ENCODE measurements around the gene UBE2D2. TPM values are rescaled to one million over a fixed set of nuclear protein-coding genes. Genes with fewer than 3 reads are reported as not detected.

UBE2D2 gene
- total and polyA plus RNA-seq, 10 of the 15 experiments (the other 5 are each of a cell fraction or from before 2014, with no cell fraction given) = 58.6 to 245 (median 128) TPM

DNA sequence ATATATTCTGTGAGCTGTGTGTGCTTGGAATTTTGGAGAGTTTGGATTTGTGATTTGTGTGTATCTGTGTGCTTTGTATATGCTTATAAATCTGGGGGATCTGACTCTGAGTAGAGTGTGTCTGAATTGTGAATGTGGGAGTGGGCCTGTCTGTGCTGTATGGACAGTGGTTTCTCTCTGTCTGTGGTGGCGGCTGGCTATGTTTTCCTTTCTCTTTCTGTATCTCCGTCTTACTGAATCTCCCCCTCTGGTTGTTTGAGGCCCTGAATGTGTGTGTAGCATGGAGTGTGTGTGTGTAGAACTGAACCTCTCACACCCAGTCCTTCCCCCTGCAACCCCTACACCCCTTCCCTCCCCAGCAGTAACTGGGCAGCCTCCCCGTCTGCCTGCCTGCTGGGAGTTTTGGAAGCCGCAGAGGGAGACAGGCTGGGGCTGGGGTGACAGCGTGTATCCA is 91.7 kb downstream of the UBE2D2 start (continued):
- TF ChIP-seq ATF7 (IDR thresholded peaks at IDR 0.05; ENCODE audit: low read depth) (peak; percentile 6; the same call in 1 of the 2 replicates), CREB1 (IDR thresholded peaks at IDR 0.05; ENCODE audit: low read depth) (no peak), CREM (IDR thresholded peaks at IDR 0.05; ENCODE audit: low read depth) (0 out of 2 replicates have a peak, but pooled peaks have one; percentile 6), NRF1 (conservative IDR thresholded peaks at IDR 0.05; ENCODE audit: low read depth, low read length) (no peak), EED (IDR thresholded peaks at IDR 0.05; ENCODE audit: low read depth) (no peak), SUZ12 (IDR thresholded peaks at IDR 0.05; ENCODE audit: unreplicated experiment) (no peak), SMC3 (IDR thresholded peaks at IDR 0.05; ENCODE audit: borderline replicate concordance, low read length) (no peak), RB1 (IDR thresholded peaks at IDR 0.05; ENCODE audit: borderline replicate concordance) (no peak), ZNF217 (IDR thresholded peaks at IDR 0.05) (no peak)

DNA sequence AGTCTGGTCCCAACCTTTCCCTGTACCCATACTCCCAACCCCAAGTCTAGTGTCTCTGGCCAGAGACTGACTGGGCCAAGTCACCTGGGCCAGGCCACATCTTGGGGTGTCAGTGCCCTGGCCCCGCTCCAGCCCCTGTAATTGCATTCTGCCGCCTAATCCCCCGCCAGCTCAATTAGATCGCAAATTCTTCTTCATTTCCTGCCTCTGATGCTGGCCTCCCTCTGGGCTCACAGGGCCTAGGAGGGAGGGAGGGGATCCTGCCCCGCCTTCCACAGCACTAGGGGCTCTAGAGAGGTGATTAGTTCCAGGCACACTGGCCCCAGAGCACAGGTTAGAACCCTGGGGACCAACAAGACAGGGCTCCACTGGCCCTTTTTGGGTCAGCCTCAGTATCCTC is 92.5 kb downstream of the UBE2D2 start:
- H3K9me3 ChIP-seq (replicated peaks; ENCODE audit: control insufficient read depth, insufficient read depth, low read length) = no peaks in the 10 kb centered on the region
- H3K4me3 ChIP-seq = peak overlapping the region; percentile 66
- SMC1A ChIA-PET (ENCODE audit: uncharacterized antibody, unreplicated experiment) = interaction anchor here (0.8 to 9.6 kb wide), 5 partner anchors 12 to 100 kb away, joined by 3 to 175 read pairs (median 3); no protein-coding TSS in a partner anchor
- H3K36me3 ChIP-seq (ENCODE audit: control insufficient read depth in 2 of 2, insufficient read depth in 2 of 2, low read length in 1 of 2) = no peaks in the 10 kb centered on the region; a peak in 2 of 4 replicates
- H3K4me2 ChIP-seq (ENCODE audit: control insufficient read depth, insufficient read depth) = peak overlapping the region; percentile 98
- RAD21 ChIA-PET (ENCODE audit: unreplicated experiment) = interaction anchor here (1.0 to 10.9 kb wide), 6 partner anchors 14 to 122 kb away, joined by 3 to 265 read pairs (median 23); no protein-coding TSS in a partner anchor
- FAIRE-seq = no peak
- intact Hi-C loops (cut with micrococcal nuclease; ENCODE audit: unreplicated experiment) = loop anchor here (5.0 kb wide), 2 partner anchors 39 to 94 kb away; no protein-coding TSS in a partner anchor
- no peaks in the 10 kb centered on the region for H3K27me3 ChIP-seq (replicated peaks in 1 of 2; ENCODE audit: control insufficient read depth in 2 of 2, insufficient read depth in 2 of 2, low read length in 1 of 2)
- ATAC-seq = peak; percentile 7
- in situ Hi-C loops (cut with MboI) = no loop called here
- peak overlapping the region; percentile 72 for H3K9ac ChIP-seq (ENCODE audit: control insufficient read depth, insufficient read depth, low read length)
- H3K4me1 ChIP-seq (ENCODE audit: control insufficient read depth, insufficient read depth, low read length) = peaks cover 67% of the 10 kb centered on the region
- 0 out of 2 replicates have a peak, but pooled peaks cover 4% of the 10 kb centered on the region for H4K20me1 ChIP-seq (ENCODE audit: control insufficient read depth, insufficient read depth)
- TF ChIP-seq MEF2B (IDR thresholded peaks at IDR 0.05; ENCODE audit: partially characterized antibody, poor library complexity, severe bottlenecking) = peak; percentile 5
- TF ChIP-seq, protein P1, sequence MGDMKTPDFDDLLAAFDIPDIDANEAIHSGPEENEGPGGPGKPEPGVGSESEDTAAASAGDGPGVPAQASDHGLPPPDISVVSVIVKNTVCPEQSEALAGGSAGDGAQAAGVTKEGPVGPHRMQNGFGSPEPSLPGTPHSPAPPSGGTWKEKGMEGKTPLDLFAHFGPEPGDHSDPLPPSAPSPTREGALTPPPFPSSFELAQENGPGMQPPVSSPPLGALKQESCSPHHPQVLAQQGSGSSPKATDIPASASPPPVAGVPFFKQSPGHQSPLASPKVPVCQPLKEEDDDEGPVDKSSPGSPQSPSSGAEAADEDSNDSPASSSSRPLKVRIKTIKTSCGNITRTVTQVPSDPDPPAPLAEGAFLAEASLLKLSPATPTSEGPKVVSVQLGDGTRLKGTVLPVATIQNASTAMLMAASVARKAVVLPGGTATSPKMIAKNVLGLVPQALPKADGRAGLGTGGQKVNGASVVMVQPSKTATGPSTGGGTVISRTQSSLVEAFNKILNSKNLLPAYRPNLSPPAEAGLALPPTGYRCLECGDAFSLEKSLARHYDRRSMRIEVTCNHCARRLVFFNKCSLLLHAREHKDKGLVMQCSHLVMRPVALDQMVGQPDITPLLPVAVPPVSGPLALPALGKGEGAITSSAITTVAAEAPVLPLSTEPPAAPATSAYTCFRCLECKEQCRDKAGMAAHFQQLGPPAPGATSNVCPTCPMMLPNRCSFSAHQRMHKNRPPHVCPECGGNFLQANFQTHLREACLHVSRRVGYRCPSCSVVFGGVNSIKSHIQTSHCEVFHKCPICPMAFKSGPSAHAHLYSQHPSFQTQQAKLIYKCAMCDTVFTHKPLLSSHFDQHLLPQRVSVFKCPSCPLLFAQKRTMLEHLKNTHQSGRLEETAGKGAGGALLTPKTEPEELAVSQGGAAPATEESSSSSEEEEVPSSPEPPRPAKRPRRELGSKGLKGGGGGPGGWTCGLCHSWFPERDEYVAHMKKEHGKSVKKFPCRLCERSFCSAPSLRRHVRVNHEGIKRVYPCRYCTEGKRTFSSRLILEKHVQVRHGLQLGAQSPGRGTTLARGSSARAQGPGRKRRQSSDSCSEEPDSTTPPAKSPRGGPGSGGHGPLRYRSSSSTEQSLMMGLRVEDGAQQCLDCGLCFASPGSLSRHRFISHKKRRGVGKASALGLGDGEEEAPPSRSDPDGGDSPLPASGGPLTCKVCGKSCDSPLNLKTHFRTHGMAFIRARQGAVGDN (IDR thresholded peaks at IDR 0.05) = no peak
- peaks cover 95% of the 10 kb centered on the region for H3K79me2 ChIP-seq (ENCODE audit: control insufficient read depth, insufficient read depth, low read length)
- DNase-seq (ENCODE audit: low read depth, low spot score) = no peak
- POLR2A ChIA-PET = interaction anchor here (0.5 to 6.8 kb wide), 11 partner anchors 6 to 125 kb away, joined by 3 to 127 read pairs (median 8); no protein-coding TSS in a partner anchor
- 23% methylated on average over 5 of the region's 5 CpGs for WGBS (ENCODE audit: insufficient coverage, insufficient replicate concordance, low lambda C conversion rate, missing lambda C conversion rate)
- H2AFZ ChIP-seq (ENCODE audit: control insufficient read depth, low read depth, low read length) = no peak overlapping the region
- CTCF ChIA-PET = interaction anchor here (0.9 to 9.3 kb wide), 9 partner anchors 12 to 122 kb away, joined by 3 to 201 read pairs (median 10); no protein-coding TSS in a partner anchor
- no TSS peak for BruUV-seq (replicated peaks)
- peak overlapping the region; percentile 91 for H3K27ac ChIP-seq (ENCODE audit: control insufficient read depth, insufficient read depth)
